ENCODE results near the gene B3GALNT2.

B3GALNT2 gene

GRCh38 chr1:235450886-235451483 is 53.3 kb downstream of the B3GALNT2 start:
- no peak for DNase-seq

DNA sequence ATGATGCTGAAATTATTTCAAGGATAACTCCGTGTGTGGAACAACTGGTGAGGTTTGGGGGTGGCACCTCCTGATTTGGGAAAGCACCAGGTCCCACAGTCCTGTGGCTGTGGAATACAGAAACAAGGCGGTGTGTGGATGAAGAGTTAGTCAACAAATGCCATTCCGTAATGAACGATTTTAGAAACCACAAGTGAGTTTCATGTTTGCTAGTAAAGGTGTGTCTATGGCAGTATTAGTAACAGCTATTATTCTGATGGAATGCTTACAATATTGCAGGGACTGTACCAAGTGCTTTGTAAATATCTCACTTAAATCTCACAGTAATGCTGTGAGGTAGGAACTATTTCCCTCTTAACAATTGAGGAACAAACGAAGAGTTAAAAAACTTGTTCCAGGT is 53.8 kb downstream of the B3GALNT2 start:
- DNase-seq = no peak

- DNase-seq = no peak
Measured at GRCh38 chr1:235448616-235449015, 55.6 kb downstream of the B3GALNT2 start.

DNA sequence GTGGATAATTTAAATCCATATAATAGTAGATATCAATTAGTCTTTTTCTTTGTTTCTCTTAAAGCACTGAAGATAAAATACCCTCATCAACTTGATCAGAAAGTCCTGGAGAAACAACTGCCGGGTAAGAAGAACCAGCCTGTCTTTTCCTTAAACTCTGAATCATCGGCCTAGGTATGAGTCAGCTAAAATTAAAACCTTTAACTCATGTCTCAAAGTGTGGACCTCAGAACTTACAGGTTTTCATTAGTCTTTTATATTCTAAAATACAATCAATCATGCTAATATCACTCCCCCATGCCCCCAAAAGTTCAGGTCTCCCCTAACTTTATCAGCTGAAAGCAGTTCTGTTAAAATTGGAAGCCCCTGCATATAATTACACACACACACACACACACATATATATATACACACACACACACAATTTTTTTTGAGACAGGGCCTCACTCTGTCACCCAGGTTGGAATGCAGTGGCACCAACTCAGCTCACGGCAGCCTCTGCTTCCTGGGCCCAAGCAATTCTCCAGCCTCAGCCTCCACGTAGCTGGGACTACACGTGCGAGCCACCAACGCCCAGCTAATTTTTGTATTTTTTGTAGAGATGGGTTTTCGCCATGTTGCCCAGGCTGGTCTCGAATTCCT is 61.3 kb downstream of the B3GALNT2 start:
- DNase-seq = no peak

DNA sequence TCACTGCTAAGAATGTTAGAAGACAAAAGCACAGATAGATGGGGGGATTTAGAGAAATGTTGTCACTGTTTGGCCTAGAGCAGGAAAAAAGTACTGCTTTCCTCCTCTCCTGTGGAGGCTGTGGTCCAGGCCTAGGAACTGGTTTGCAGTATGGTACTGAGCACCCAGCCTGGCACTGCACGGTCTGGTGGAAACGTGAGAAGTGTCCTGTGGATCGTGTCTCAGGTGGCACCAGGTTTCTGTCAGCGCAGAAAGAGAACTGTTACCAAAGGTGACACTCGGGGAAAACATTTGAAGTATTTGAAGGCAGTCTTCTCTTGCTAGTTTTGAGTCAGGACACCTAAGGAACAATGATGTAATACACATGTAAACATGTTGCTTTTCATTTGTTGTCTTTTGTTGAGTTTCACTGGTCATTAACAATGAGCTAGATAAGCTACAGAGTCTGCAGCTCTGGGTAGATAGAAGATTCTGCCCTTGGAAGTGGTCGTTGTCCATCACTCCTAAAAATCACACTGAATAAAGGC is 63.0 kb downstream of the B3GALNT2 start:
- DNase-seq = no peak

- DNase-seq = no peak
Measured at GRCh38 chr1:235434001-235434400, 70.3 kb downstream of the B3GALNT2 start.

DNA sequence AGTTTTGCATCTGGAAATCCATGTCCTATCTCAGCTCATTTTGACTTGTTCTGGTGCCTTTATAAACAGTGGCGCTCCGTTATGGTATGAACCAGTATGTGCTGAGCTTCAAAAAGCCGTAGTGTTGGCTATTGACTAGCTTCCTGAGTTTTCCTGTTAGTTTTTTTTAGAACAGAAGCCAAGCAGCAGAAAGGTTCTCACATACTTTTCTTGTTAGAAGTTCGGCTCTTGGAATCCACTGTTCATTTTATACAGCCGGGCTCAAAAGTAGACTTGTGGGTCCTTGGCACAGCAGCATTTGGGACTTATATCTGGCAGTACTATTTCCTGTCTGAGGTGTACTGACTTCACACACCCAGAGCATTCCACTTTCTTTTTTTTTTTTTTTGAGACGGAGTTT is 73.3 kb downstream of the B3GALNT2 start:
- no peak for DNase-seq

DNA sequence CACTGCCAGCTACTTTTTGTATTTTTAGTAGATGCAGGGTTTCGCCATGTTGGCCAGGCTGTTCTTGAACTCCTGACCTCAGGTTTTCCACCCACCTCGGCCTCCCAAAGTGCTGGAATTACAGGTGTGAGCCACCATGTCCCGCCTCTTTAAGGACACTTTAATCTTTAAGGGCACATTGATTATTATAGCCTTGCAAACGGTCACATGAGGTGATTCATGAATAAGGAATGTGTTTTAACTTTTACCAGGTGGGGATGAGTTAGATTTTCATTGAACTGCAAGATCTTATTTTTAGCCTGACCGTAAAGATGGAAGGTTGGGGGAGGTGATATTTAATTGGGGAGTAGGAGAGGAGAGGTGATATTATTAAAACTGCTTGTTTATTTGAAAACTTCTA is 75.1 kb downstream of the B3GALNT2 start:
- no peak for DNase-seq

DNA sequence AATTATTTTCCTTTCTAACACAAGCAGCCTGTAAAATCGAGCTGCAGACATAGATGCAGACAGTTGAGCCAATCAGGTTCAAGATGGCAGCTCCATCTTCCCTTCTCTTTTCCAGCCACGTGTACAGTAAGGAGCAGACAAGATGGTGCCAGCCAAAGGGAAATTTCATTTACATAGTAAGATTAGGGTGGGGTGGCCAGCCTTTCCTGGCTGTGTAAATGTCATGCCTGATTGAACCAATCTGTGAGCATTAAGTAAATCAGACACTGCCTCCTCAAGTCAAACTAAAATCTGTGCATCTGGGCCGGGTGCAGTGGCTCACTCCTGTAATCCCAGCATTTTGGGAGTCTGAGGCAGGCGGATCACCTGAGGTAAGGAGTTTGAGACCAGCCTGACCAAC is 76.8 kb downstream of the B3GALNT2 start:
- no peak for DNase-seq

- DNase-seq = no peak
Measured at GRCh38 chr1:235426680-235427079, 77.6 kb downstream of the B3GALNT2 start.

- no peak for DNase-seq
Measured at GRCh38 chr1:235426143-235426542, 78.1 kb downstream of the B3GALNT2 start.

DNA sequence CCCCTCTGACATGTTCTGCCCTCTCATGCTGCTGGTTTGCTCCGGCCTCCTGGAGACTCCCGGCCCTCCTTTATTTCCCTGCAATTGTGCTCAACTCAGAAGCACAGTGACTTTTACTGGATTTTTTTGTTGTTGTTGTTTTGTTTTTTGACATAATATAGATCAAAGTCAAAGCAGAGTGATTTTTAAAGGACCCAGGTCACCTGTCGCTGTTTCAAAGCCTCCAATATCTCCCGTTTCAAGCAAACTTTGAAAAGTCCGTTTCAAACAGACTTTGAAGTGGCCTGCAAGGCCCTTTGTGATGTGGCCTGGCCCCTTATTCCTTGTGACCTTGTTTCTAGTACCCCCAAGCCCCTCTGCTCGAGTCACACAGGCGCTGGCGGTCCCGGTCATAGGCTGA is 78.9 kb downstream of the B3GALNT2 start:
- DNase-seq = no peak

- DNase-seq = no peak
Measured at GRCh38 chr1:235424092-235424491, 80.2 kb downstream of the B3GALNT2 start.

- no peak for DNase-seq
Measured at GRCh38 chr1:235423214-235423652, 81.0 kb downstream of the B3GALNT2 start.

GRCh38 chr1:235421751-235422150 is 82.5 kb downstream of the B3GALNT2 start:
- no peak for DNase-seq

- peak; percentile 39 for DNase-seq
Measured at GRCh38 chr1:235417086-235417697, 87.1 kb downstream of the B3GALNT2 start.

GRCh38 chr1:235416662-235417049 is 87.6 kb downstream of the B3GALNT2 start:
- DNase-seq = no peak

- DNase-seq = peak; percentile 32
Measured at GRCh38 chr1:235415008-235415904, 89.0 kb downstream of the B3GALNT2 start.

- DNase-seq = no peak
Measured at GRCh38 chr1:235411489-235412486, 92.5 kb downstream of the B3GALNT2 start.

DNA sequence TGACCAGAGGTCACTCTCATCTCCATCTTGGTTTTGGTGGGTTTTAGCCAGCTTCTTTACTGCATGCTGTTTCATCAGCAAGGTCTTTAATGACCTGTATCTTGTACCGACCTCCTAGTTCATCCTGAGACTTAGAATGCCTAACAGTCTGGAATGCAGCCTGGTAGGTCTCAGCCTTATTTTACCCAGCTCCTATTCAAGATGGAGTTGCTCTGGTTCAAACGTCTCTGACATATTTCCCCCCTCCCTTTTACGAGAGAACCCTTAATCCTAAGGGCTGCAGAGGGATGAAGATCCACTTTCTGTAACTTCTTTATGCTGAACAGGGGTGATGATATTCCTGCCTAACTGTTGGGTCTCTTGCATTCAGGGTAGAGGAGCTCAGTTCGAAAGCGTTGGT is 93.8 kb downstream of the B3GALNT2 start:
- DNase-seq = no peak

GRCh38 chr1:235409042-235409820 is 95.0 kb downstream of the B3GALNT2 start:
- no peak for DNase-seq

All from effector CD8-positive, alpha-beta T cell (primary cell).